ENCODE results near the gene INHBB.

- TF ChIP-seq CTCF (IDR thresholded peaks at IDR 0.05) (no peak), POLR2A (IDR thresholded peaks at IDR 0.05) (no peak)
Observed at GRCh38 chr2:120303177-120303576, 42.8 kb upstream of the INHBB start.

Data from transverse colon (tissue), 3 donors.